ENCODE data around the gene DPF3.

DNA sequence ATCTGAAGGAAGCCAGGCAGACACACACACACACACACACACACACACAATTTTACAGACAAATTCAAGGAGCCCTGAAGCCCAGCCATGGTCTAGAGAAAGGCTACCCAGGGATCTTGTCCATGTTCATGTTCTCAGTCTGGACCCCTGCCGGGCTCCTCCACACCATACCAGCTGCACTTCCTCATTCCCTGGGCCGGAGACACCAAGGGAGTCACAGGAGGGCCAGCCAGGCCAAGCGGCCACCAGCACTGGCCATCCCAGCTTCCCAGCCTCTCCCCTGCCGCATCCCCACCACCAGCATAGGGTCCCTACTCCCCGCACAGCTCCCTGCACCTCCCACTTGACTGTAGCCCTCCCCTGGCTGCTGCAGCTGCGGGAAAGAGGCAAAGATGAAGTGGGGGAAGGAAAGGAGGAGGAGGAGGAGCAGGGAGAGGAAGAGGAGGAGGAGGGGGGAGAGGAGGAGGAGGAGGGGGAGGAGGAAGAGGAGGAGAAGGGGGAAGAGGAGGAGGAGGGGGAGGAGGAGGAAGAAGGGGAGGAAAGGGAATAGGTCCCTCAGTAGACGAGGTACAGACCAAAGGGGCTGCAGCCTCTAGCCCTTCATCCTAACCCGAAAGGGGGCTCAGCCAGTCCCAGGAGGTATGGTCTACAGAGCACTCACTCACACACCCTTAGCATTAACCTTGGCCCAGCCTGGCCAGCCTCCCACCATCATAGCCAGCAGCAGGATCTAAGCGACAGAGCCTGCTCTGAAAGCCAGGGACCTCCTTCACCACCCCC is 293.2 kb downstream of the DPF3 start:
- TF ChIP-seq ZNF232 (CRISPR knock-in tag; IDR thresholded peaks at IDR 0.05) (no peak), SOX15 (CRISPR knock-in tag; IDR thresholded peaks at IDR 0.05) (no peak), ELF4 (CRISPR knock-in tag; IDR thresholded peaks at IDR 0.05; ENCODE audit: low read depth) (no peak), FOXJ3 (CRISPR knock-in tag; IDR thresholded peaks at IDR 0.05; ENCODE audit: borderline replicate concordance) (no peak), TP53 (CRISPR knock-in tag; IDR thresholded peaks at IDR 0.05) (no peak), CTCF (IDR thresholded peaks at IDR 0.05) (no peak), CREB1 (CRISPR knock-in tag; IDR thresholded peaks at IDR 0.05) (no peak)
- TF ChIP-seq, protein P1, sequence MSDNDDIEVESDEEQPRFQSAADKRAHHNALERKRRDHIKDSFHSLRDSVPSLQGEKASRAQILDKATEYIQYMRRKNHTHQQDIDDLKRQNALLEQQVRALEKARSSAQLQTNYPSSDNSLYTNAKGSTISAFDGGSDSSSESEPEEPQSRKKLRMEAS (CRISPR knock-in tag; IDR thresholded peaks at IDR 0.05): no peak
